Caco-2 (cell line): ENCODE results near the gene PET100. TPM values are rescaled to one million over a fixed set of nuclear protein-coding genes. Genes with fewer than 3 reads are reported as not detected.
"Not testable (repeated sequence)": the region's sequence is repeated elsewhere in the genome, so short reads cannot be mapped to it uniquely, and the experiment has no call there.

Source experiments
- BruUV-seq: library from RNA; stranded (reverse); fragments of 400-500 nt; replicated peaks from 2 replicates; lab custom pipeline; 2021; lab: Mats Ljungman, UMichigan
- CTCF ChIA-PET: fragments of 300-600 bp; sonication (Branson Sonifier 250); formaldehyde crosslinking; loops from one replicate; lab custom pipeline; 2022; ENCODE audit warnings: antibody characterized with exemption; lab: Charles Lee
- POLR2A ChIA-PET: fragments of 300-600 bp; sonication (Branson Sonifier 250); formaldehyde crosslinking; loops from one replicate; lab custom pipeline; 2022; ENCODE audit warnings: antibody characterized with exemption; lab: Charles Lee
- DNase-seq, 2 experiments: peaks; one replicate each; pipeline versions ENCODE4 v3.0.0 to v3.0.0-alpha.2; 2020 to 2022
- H3K27me3 ChIP-seq: replicated peaks from 2 replicates; pipeline ENCODE4 v1.6.0; 2011; ENCODE audit warnings: low read length; ENCODE audit not compliant: control insufficient read depth, insufficient read depth
- H3K36me3 ChIP-seq: 2 replicates; pipeline ENCODE4 v1.5.1; 2011; ENCODE audit warnings: low read length; ENCODE audit not compliant: control insufficient read depth, insufficient read depth
- H3K4me1 ChIP-seq: fragments of 250-450 bp; sonication (Bioruptor Pico); 2 replicates; pipeline ENCODE4 v1.5.1; 2020; ENCODE audit warnings: mild to moderate bottlenecking
- H3K4me3 ChIP-seq: 2 replicates; pipeline ENCODE4 v1.5.1; 2011; ENCODE audit warnings: low read depth, mild to moderate bottlenecking, control low read depth, low read length
- H3K9me3 ChIP-seq: fragments of 250-450 bp; sonication (Bioruptor Pico); 2 replicates; pipeline ENCODE4 v1.5.1; 2020; ENCODE audit warnings: mild to moderate bottlenecking, moderate library complexity
- H3K27ac Mint-ChIP-seq: one replicate; pipeline ENCODE4 v1.8.0; 2022; ENCODE audit warnings: mixed read lengths; ENCODE audit not compliant: unreplicated experiment
- H3K27me3 Mint-ChIP-seq: one replicate; pipeline ENCODE4 v1.8.0; 2022; ENCODE audit warnings: mixed read lengths; ENCODE audit not compliant: insufficient read depth, unreplicated experiment
- H3K36me3 Mint-ChIP-seq: one replicate; pipeline ENCODE4 v1.8.0; 2022; ENCODE audit warnings: mild to moderate bottlenecking, mixed read lengths; ENCODE audit not compliant: insufficient read depth, unreplicated experiment
- H3K4me1 Mint-ChIP-seq: one replicate; pipeline ENCODE4 v1.8.0; 2022; ENCODE audit warnings: low read depth, mixed read lengths; ENCODE audit not compliant: unreplicated experiment
- H3K4me3 Mint-ChIP-seq: one replicate; pipeline ENCODE4 v1.8.0; 2022; ENCODE audit warnings: mild to moderate bottlenecking, moderate library complexity, mixed read lengths; ENCODE audit not compliant: unreplicated experiment
- H3K9me3 Mint-ChIP-seq: one replicate; pipeline ENCODE4 v1.8.0; 2022; ENCODE audit warnings: mixed read lengths; ENCODE audit not compliant: unreplicated experiment
- CTCF ChIP-seq, 2 experiments: fragments of 200-600 bp in 1 of 2; IDR thresholded peaks; 1 replicate in 1 of 2; 2 replicates in 1 of 2; pipeline versions ENCODE4 v1.5.1 to v1.8.0; 2011 to 2022; ENCODE audit warnings: antibody characterized with exemption in 1 of 2, control low read depth in 1 of 2, inconsistent platforms in 1 of 2, low read depth in 1 of 2, low read length in 1 of 2, mild to moderate bottlenecking in 1 of 2, moderate library complexity in 1 of 2; ENCODE audit not compliant: insufficient read depth in 1 of 2, severe bottlenecking in 1 of 2, unreplicated experiment in 1 of 2
- intact Hi-C: fragments of 100-400 bp; cut with micrococcal nuclease; formaldehyde crosslinking; loops from one replicate; pipeline ENCODE4 v1.10.0; 2022; ENCODE audit not compliant: unreplicated experiment
- total RNA-seq: library from RNA; stranded (reverse); gene quantifications from 2 replicates; pipeline ENCODE4 v1.2.3, GENCODE V29; 2022

The PET100 gene
- total RNA-seq, 1 experiment from 2014 or later = 139 TPM

GRCh38 chr19:7641290-7642276 is 12.0 kb downstream of the PET100 start:
- TF ChIP-seq CTCF (IDR thresholded peaks at IDR 0.05; ENCODE audit: insufficient read depth in 1 of 2, low read depth in 1 of 2, low read length in 1 of 2, severe bottlenecking in 1 of 2, unreplicated experiment in 1 of 2) = peak in 1 of 2 experiments; percentile 7
- Mint-ChIP-seq H3K27me3 (no peaks in the 10 kb centered on the region), H3K9me3 (peaks cover 9% of the 10 kb centered on the region), H3K4me3 (no peak overlapping the region), H3K36me3 (peaks cover 24% of the 10 kb centered on the region), H3K27ac (no peak overlapping the region), H3K4me1 (no peaks in the 10 kb centered on the region)
- H3K4me1 ChIP-seq = peaks cover 1% of the 10 kb centered on the region; the same call in 1 of the 2 replicates
- H3K36me3 ChIP-seq = peaks cover 2% of the 10 kb centered on the region
- intact Hi-C loops = no loop called here
- BruUV-seq = no TSS peak
- H3K4me3 ChIP-seq = no peak overlapping the region
- no peaks in the 10 kb centered on the region for H3K9me3 ChIP-seq
- H3K27me3 ChIP-seq = no peaks in the 10 kb centered on the region
- ChIA-PET CTCF (interaction anchor here (1.4 to 1.5 kb wide), 2 partner anchors 39 to 73 kb away, joined by 5 to 6 read pairs; partner anchors contain the start of gene TRAPPC5), POLR2A (interaction anchor here (0.6 to 0.8 kb wide), 3 partner anchors 39 to 158 kb away, joined by 3 read pairs; partner anchors contain the start of gene TRAPPC5)
- DNase-seq = no peak

- H3K4me3 ChIP-seq = no peak overlapping the region
- H3K9me3 ChIP-seq = no peaks in the 10 kb centered on the region
- Mint-ChIP-seq H3K4me1 (no peaks in the 10 kb centered on the region), H3K27me3 (no peaks in the 10 kb centered on the region), H3K36me3 (peaks cover 16% of the 10 kb centered on the region), H3K9me3 (peaks cover 9% of the 10 kb centered on the region), H3K27ac (no peak overlapping the region), H3K4me3 (no peak overlapping the region)
- intact Hi-C loops = no loop called here
- ChIA-PET CTCF (interaction anchor here (1.4 to 1.5 kb wide), 2 partner anchors 38 to 74 kb away, joined by 5 to 6 read pairs; partner anchors contain the start of gene TRAPPC5), POLR2A (interaction anchor here (0.6 kb wide), 1 partner anchor 74 kb away, joined by 3 read pairs; no protein-coding TSS in a partner anchor)
- no peaks in the 10 kb centered on the region for H3K4me1 ChIP-seq
- no TSS peak for BruUV-seq
- no peaks in the 10 kb centered on the region for H3K27me3 ChIP-seq
- peaks cover 2% of the 10 kb centered on the region for H3K36me3 ChIP-seq
- no peak for DNase-seq
- no peak for TF ChIP-seq CTCF (IDR thresholded peaks at IDR 0.05; ENCODE audit: insufficient read depth in 1 of 2, low read depth in 1 of 2, low read length in 1 of 2, severe bottlenecking in 1 of 2, unreplicated experiment in 1 of 2)
Observed at GRCh38 chr19:7642295-7643030, 12.9 kb downstream of the PET100 start.

GRCh38 chr19:7643031-7643415 is 13.4 kb downstream of the PET100 start:
- peaks cover 13% of the 10 kb centered on the region for H3K36me3 Mint-ChIP-seq
- H3K4me3 Mint-ChIP-seq = no peak overlapping the region
- H3K27ac Mint-ChIP-seq = peak overlapping the region; percentile 57
- H3K4me3 ChIP-seq = no peak overlapping the region
- BruUV-seq = no TSS peak
- intact Hi-C loops = no loop called here
- H3K36me3 ChIP-seq = peaks cover 2% of the 10 kb centered on the region
- H3K4me1 Mint-ChIP-seq = no peaks in the 10 kb centered on the region
- H3K9me3 ChIP-seq = no peaks in the 10 kb centered on the region
- no peaks in the 10 kb centered on the region for H3K4me1 ChIP-seq
- H3K27me3 ChIP-seq = no peaks in the 10 kb centered on the region
- H3K27me3 Mint-ChIP-seq = no peaks in the 10 kb centered on the region
- H3K9me3 Mint-ChIP-seq = peaks cover 9% of the 10 kb centered on the region
- DNase-seq = no peak
- ChIA-PET CTCF (no interaction called here), POLR2A (no interaction called here)
- no peak for TF ChIP-seq CTCF (IDR thresholded peaks at IDR 0.05; ENCODE audit: insufficient read depth in 1 of 2, low read depth in 1 of 2, low read length in 1 of 2, severe bottlenecking in 1 of 2, unreplicated experiment in 1 of 2)

GRCh38 chr19:7643629-7644549 is 14.3 kb downstream of the PET100 start:
- H3K27me3 ChIP-seq, intact Hi-C loops, H3K9me3 ChIP-seq, H3K4me1 ChIP-seq, H3K4me3 Mint-ChIP-seq, H3K9me3 Mint-ChIP-seq, BruUV-seq, H3K36me3 ChIP-seq, H3K27me3 Mint-ChIP-seq, H3K4me1 Mint-ChIP-seq, H3K4me3 ChIP-seq: not testable (repeated sequence)
- ChIA-PET POLR2A (interaction anchor here (0.7 kb wide), 1 partner anchor 10 kb away, joined by 9 read pairs; no protein-coding TSS in a partner anchor), CTCF (interaction anchor here (0.9 kb wide), 1 partner anchor 37 kb away, joined by 5 read pairs; the partner anchor contains the start of gene TRAPPC5)
- Mint-ChIP-seq H3K36me3 (peaks cover 13% of the 10 kb centered on the region), H3K27ac (peak overlapping the region; percentile 57)
- DNase-seq = peak; percentile 28 to 71
